ENCODE results near the gene MYBPH.

DNA sequence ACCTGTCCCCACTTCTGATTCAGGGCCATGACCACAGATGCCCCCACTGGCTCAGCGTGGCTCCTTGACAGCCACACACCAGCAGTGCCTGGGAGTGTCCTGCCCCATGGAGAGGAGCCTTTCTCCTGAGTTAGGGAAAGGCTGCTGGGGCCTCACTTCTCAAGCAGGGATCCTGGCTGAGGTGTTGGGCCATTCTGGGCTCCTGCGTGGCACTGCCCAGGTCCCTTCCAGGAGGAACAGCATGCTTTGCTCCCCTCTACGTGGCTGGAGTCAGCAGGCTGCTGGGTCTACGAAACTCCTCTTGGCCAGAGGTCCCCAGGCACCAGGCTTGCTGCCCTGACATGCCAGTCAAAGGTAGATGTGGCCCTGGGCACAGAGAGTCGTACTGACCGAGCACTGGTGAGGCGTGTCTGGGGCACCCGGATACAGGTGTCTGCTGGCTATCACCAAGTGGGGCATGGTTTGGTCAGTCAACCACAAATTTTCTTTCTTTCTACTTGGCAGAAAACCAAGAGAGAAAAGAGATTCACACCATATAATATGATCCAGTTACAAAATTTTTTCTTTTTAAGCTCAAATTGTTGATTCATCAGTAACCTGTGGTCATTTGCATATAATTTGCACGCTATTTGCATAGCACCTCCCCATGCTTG, 44.0 kb downstream of the MYBPH start:
- no peak for TF ChIP-seq POLR2A (IDR thresholded peaks at IDR 0.05)
- TF ChIP-seq, protein P1, sequence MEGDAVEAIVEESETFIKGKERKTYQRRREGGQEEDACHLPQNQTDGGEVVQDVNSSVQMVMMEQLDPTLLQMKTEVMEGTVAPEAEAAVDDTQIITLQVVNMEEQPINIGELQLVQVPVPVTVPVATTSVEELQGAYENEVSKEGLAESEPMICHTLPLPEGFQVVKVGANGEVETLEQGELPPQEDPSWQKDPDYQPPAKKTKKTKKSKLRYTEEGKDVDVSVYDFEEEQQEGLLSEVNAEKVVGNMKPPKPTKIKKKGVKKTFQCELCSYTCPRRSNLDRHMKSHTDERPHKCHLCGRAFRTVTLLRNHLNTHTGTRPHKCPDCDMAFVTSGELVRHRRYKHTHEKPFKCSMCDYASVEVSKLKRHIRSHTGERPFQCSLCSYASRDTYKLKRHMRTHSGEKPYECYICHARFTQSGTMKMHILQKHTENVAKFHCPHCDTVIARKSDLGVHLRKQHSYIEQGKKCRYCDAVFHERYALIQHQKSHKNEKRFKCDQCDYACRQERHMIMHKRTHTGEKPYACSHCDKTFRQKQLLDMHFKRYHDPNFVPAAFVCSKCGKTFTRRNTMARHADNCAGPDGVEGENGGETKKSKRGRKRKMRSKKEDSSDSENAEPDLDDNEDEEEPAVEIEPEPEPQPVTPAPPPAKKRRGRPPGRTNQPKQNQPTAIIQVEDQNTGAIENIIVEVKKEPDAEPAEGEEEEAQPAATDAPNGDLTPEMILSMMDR (IDR thresholded peaks at IDR 0.05) = no peak
